Omental fat pad (tissue), 4 donors: Measurements from ENCODE around the gene PLBD1. TPM values are rescaled to one million over a fixed set of nuclear protein-coding genes. Genes with fewer than 3 reads are reported as not detected.

ENCODE experiments used
- ATAC-seq: fragments of 150-250 bp; one replicate; pipeline ENCODE4 v1.9.1; 2016; ENCODE audit warnings: mild to moderate bottlenecking, moderate library complexity; ENCODE audit not compliant: low FRiP score
- DNase-seq: peaks from one replicate; pipeline ENCODE4 v3.0.0-alpha.2; 2019; ENCODE audit warnings: low spot score
- total RNA-seq, 4 donors: library from RNA; depleted of rRNA; stranded (reverse); fragments of >200 nt; gene quantifications; one replicate each; pipeline ENCODE4 v1.1.0, GENCODE V29; 2016
- TF ChIP-seq, protein P1 (sequence below), 3 donors: fragments of 450-650 bp; IDR thresholded peaks; one replicate each; pipeline ENCODE4 v1.5.1; 2016 to 2017; ENCODE audit warnings: antibody characterized with exemption in 3 of 3, mild to moderate bottlenecking in 3 of 3, moderate library complexity in 2 of 3

The PLBD1 gene
- total RNA-seq, 4 donors from 2014 or later = 16.1 to 26.5 (median 19.8) TPM

DNA sequence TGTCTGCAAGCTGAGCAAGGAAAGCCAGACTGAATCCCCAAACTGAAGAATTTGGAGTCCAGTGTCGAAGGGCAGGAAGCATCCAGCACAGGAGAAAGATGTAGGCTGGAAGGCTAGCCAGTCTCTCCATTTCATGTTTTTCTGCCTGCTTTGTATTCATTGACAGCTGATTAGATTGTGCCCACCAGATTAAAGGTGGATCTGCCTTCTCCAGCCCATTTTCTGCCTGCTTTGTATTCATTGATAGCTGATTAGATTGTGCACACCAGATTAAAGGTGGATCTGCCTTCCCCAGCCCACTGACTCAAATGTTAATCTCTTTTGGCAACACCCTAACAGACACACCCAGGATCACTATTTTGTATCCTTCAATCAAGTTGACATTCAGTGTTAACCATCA is 85.3 kb downstream of the PLBD1 start:
- no peak for DNase-seq
- TF ChIP-seq, protein P1, sequence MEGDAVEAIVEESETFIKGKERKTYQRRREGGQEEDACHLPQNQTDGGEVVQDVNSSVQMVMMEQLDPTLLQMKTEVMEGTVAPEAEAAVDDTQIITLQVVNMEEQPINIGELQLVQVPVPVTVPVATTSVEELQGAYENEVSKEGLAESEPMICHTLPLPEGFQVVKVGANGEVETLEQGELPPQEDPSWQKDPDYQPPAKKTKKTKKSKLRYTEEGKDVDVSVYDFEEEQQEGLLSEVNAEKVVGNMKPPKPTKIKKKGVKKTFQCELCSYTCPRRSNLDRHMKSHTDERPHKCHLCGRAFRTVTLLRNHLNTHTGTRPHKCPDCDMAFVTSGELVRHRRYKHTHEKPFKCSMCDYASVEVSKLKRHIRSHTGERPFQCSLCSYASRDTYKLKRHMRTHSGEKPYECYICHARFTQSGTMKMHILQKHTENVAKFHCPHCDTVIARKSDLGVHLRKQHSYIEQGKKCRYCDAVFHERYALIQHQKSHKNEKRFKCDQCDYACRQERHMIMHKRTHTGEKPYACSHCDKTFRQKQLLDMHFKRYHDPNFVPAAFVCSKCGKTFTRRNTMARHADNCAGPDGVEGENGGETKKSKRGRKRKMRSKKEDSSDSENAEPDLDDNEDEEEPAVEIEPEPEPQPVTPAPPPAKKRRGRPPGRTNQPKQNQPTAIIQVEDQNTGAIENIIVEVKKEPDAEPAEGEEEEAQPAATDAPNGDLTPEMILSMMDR (IDR thresholded peaks at IDR 0.05) = no peak
- no peak for ATAC-seq

GRCh38 chr12:14481201-14481600 is 86.5 kb downstream of the PLBD1 start:
- DNase-seq (no peak), ATAC-seq (no peak)

GRCh38 chr12:14479004-14479403 is 88.7 kb downstream of the PLBD1 start:
- DNase-seq (no peak), ATAC-seq (no peak)
- TF ChIP-seq, protein P1 (IDR thresholded peaks at IDR 0.05) = no peak

More at GRCh38 chr12:14481201-14481600, 86.5 kb downstream of the PLBD1 start:
- TF ChIP-seq, protein P1 (IDR thresholded peaks at IDR 0.05) = no peak

- no peak for ATAC-seq
- TF ChIP-seq, protein P1 (IDR thresholded peaks at IDR 0.05) = no peak
- DNase-seq = no peak
Observed at GRCh38 chr12:14473707-14474287, 93.9 kb downstream of the PLBD1 start.

DNA sequence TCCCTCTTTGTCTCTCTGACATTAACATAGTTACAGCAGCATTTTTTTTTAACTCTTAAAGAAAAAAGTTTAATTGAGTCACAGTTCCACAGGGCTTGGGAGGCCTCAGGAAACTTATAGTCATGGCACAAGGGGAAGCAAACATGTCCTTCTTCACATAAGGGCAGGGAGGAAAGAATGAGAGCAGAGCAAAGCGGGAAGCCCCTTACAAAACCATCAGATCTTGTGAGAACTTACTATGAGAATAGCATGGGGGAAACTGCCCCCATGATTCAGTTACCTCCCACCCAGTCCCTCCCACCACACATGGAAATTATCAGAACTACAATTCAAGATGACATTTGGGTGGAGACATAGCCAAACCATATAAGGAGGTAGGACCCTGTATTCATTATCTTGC is 96.2 kb downstream of the PLBD1 start:
- DNase-seq (no peak), ATAC-seq (no peak)
- TF ChIP-seq, protein P1 (IDR thresholded peaks at IDR 0.05) = no peak

DNA sequence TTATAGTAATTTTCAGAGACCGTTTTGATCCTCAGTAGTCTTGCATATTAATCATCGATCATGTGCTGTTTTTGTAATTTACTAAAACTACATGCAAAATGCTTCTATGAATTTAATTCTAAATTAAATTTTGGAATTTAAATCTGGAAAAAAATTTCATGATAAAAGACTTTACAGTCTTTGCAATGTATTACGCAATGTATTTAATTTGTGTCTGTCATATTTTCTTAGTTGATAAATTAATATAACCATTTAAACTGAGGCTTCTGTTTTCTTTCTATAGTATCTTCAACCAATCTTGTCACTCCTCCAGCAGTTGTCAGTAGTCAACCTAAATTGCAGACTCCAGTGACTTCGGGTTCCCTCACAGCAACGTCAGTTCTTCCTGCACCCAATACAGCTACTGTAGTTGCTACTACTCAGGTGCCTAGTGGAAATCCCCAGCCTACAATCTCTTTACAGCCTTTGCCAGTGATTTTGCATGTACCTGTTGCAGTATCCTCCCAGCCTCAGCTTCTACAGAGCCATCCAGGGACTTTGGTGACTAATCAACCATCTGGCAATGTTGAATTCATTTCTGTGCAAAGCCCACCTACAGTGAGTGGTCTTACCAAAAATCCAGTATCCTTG is 107.4 kb downstream of the PLBD1 start:
- TF ChIP-seq, protein P1 (IDR thresholded peaks at IDR 0.05) = no peak
- DNase-seq (no peak), ATAC-seq (no peak)
